T-helper 2 cell treated with Interferon-gamma antibody and Interleukin-4, amounts not matched to agents 5 μg/mL and 100 μg/mL, for 36 hours (primary cell): ENCODE results near the gene DLL1.

Experiments
- DNase-seq: peaks from one replicate; pipeline ENCODE4 v3.0.0; 2021; ENCODE audit warnings: low spot score
- H3K27ac Mint-ChIP-seq: one replicate; pipeline ENCODE4 v1.8.0; 2021; ENCODE audit warnings: mild to moderate bottlenecking, mixed read lengths
- H3K27me3 Mint-ChIP-seq: one replicate; pipeline ENCODE4 v1.8.0; 2021; ENCODE audit warnings: low read depth, mixed read lengths
- H3K36me3 Mint-ChIP-seq: one replicate; pipeline ENCODE4 v1.8.0; 2021; ENCODE audit warnings: low read depth, mixed read lengths
- H3K4me1 Mint-ChIP-seq: one replicate; pipeline ENCODE4 v1.8.0; 2021; ENCODE audit warnings: low read depth, mixed read lengths
- H3K4me3 Mint-ChIP-seq: one replicate; pipeline ENCODE4 v1.8.0; 2022; ENCODE audit warnings: mild to moderate bottlenecking, moderate library complexity, mixed read lengths
- H3K9me3 Mint-ChIP-seq: one replicate; pipeline ENCODE4 v1.8.0; 2021; ENCODE audit warnings: mixed read lengths

DLL1 gene

GRCh38 chr6:170235391-170236125 is 55.3 kb downstream of the DLL1 start:
- Mint-ChIP-seq H3K27me3 (no peaks in the 10 kb centered on the region), H3K4me1 (no peaks in the 10 kb centered on the region), H3K9me3 (no peaks in the 10 kb centered on the region), H3K4me3 (no peak overlapping the region), H3K27ac (no peak overlapping the region), H3K36me3 (no peaks in the 10 kb centered on the region)
- no peak for DNase-seq

GRCh38 chr6:170234419-170234818 is 56.5 kb downstream of the DLL1 start:
- H3K4me1 Mint-ChIP-seq: no peaks in the 10 kb centered on the region
- H3K4me3 Mint-ChIP-seq: no peak overlapping the region
- H3K9me3 Mint-ChIP-seq: no peaks in the 10 kb centered on the region
- no peaks in the 10 kb centered on the region for H3K27me3 Mint-ChIP-seq
- no peaks in the 10 kb centered on the region for H3K36me3 Mint-ChIP-seq
- DNase-seq: no peak
- no peak overlapping the region for H3K27ac Mint-ChIP-seq

- no peaks in the 10 kb centered on the region for H3K27me3 Mint-ChIP-seq
- H3K9me3 Mint-ChIP-seq: no peaks in the 10 kb centered on the region
- DNase-seq: no peak
- no peaks in the 10 kb centered on the region for H3K4me1 Mint-ChIP-seq
- no peak overlapping the region for H3K4me3 Mint-ChIP-seq
- H3K27ac Mint-ChIP-seq: no peak overlapping the region
- H3K36me3 Mint-ChIP-seq: no peaks in the 10 kb centered on the region
These were observed 57.3 kb downstream of the DLL1 start for GRCh38 chr6:170233286-170234205.
